Measurements from ENCODE around the gene TRPM8.

The TRPM8 gene

DNA sequence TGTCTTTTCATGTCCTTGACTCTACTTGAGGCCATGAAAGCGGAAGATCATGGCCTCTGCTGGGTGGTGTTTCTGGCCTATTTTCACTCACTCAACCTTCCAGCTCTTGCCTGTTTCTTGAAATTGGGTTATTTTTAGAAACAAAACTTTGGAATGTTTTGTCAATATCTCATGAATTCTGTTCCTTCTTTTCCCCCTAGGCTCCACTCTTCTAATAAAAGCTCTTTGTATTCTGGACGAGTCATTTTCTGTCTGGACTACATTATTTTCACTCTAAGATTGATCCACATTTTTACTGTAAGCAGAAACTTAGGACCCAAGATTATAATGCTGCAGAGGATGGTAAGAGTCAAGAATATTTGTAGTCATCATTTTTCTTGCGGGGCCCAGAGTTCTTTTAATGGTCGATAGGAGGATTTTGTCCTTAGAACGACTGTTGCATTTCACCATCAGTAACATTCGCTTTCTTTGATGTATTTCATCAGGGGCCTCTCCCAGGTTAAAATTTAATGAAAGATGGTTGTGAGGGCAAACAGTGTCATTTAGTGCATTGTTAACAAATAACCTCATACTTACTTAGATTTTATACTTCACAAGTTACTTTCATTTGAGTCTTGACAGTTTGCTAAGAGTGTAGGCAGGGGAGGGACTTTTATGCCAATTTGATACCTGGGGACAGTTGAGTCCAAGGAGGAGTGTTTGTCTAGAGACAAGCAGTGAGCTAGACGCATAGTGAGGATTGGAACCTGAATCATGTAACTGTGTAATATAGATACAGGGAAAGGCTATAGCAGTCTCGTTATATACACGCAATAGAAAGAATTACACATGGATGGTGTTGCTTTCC lies 64.6 kb downstream of the TRPM8 start:
- POLR2A ChIA-PET = no interaction called here
- Histone ChIP-seq H3K4me1 (ENCODE audit: control extremely low read depth in 1 of 4, control insufficient read depth in 4 of 4, insufficient read depth in 4 of 4, low read length in 3 of 4) (no peaks in the 10 kb centered on the region), H3K27ac (ENCODE audit: insufficient read depth in 1 of 2, low read depth in 1 of 2, low read length in 2 of 2, poor library complexity in 1 of 2, severe bottlenecking in 2 of 2) (no peak overlapping the region), H3K4me3 (ENCODE audit: control insufficient read depth in 1 of 7, extremely low read depth in 1 of 7, insufficient read depth in 4 of 7, low read depth in 2 of 7, low read length in 6 of 7) (no peak overlapping the region), H3K27me3 (replicated peaks in 2 of 5; ENCODE audit: control insufficient read depth in 4 of 5, insufficient read depth in 5 of 5, low read length in 4 of 5) (peaks cover 0 to 50% (median 15%) of the 10 kb centered on the region in 5 experiments), H3K9me3 (ENCODE audit: control extremely low read depth in 1 of 5, control insufficient read depth in 4 of 5, insufficient read depth in 2 of 5, low read depth in 1 of 5, low read length in 4 of 5) (no peaks in the 10 kb centered on the region), H3K36me3 (ENCODE audit: control insufficient read depth in 4 of 4, insufficient read depth in 4 of 4, low read length in 3 of 4) (no peaks in the 10 kb centered on the region)
- WGBS (ENCODE audit: insufficient coverage) = 98% methylated on average over 6 of the region's 9 CpGs
- CTCF ChIA-PET = no interaction called here
- no peak for DNase-seq

DNA sequence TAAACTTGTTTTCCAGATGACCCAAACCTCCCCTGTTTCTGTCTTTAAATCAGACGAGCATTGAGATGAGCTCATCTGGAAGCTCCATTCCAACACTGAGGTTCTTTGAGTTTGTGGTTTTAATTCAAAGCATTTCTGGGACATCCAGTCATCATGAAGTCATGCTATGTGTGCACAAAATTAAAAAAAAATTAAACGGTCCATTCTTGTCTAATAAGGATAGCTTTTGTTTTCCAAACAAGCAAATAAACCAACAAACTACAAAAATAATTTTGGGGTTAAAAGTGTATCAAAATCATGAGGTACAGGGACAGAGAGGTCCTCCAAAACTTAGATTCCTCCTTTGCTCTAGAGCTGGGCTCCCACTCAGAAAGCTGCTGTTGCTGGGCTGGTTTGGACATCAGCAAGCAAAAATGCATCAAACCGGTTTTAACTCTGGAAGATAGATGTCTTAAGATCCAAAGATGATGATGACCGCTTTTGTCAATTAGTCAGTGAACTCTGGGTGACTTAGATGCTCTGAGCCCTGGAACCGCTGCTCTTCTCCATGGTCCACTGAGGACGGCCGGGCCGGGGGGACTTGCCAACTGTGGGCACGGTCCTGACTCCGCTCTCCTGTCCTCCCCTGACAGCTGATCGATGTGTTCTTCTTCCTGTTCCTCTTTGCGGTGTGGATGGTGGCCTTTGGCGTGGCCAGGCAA lies 65.4 kb downstream of the TRPM8 start:
- Histone ChIP-seq H3K9me3 (ENCODE audit: control extremely low read depth in 1 of 5, control insufficient read depth in 4 of 5, insufficient read depth in 2 of 5, low read depth in 1 of 5, low read length in 4 of 5) (no peaks in the 10 kb centered on the region), H3K27ac (ENCODE audit: insufficient read depth in 1 of 2, low read depth in 1 of 2, low read length in 2 of 2, poor library complexity in 1 of 2, severe bottlenecking in 2 of 2) (no peak overlapping the region), H3K4me1 (ENCODE audit: control extremely low read depth in 1 of 4, control insufficient read depth in 4 of 4, insufficient read depth in 4 of 4, low read length in 3 of 4) (no peaks in the 10 kb centered on the region), H3K27me3 (replicated peaks in 2 of 5; ENCODE audit: control insufficient read depth in 4 of 5, insufficient read depth in 5 of 5, low read length in 4 of 5) (peaks cover 0 to 50% (median 15%) of the 10 kb centered on the region in 5 experiments), H3K4me3 (ENCODE audit: control insufficient read depth in 1 of 7, extremely low read depth in 1 of 7, insufficient read depth in 4 of 7, low read depth in 2 of 7, low read length in 6 of 7) (no peak overlapping the region), H3K36me3 (ENCODE audit: control insufficient read depth in 4 of 4, insufficient read depth in 4 of 4, low read length in 3 of 4) (no peaks in the 10 kb centered on the region)
- DNase-seq = no peak
- CTCF ChIA-PET = no interaction called here
- WGBS (ENCODE audit: insufficient coverage) = 90% methylated on average over 12 of the region's 13 CpGs
- POLR2A ChIA-PET = no interaction called here

DNA sequence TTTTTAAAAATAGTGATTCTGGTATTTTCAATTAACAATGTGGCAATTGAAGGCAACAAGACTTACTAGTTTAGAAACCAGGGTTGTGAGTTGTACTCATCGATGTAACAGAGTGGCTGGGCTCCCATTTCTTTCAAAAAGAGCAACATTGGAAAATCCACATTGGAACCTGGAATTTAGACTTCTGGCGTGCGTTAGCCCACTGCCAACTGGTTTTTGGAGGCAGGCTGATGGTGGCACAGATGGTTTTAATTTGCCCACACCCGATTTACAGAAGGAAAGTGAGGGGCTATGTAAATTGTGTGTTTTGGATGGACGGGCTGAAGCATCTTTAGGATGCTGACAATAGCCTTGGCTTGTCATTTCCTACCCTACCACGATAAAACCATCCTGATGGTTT lies 66.3 kb downstream of the TRPM8 start:
- H3K4me3 ChIP-seq (ENCODE audit: control insufficient read depth in 1 of 7, extremely low read depth in 1 of 7, insufficient read depth in 4 of 7, low read depth in 2 of 7, low read length in 6 of 7) = no peak overlapping the region
- H3K36me3 ChIP-seq (ENCODE audit: control insufficient read depth in 4 of 4, insufficient read depth in 4 of 4, low read length in 3 of 4) = no peaks in the 10 kb centered on the region
- CTCF ChIA-PET = no interaction called here
- peaks cover 0 to 55% (median 15%) of the 10 kb centered on the region in 5 experiments for H3K27me3 ChIP-seq (replicated peaks in 2 of 5; ENCODE audit: control insufficient read depth in 4 of 5, insufficient read depth in 5 of 5, low read length in 4 of 5)
- H3K9me3 ChIP-seq (ENCODE audit: control extremely low read depth in 1 of 5, control insufficient read depth in 4 of 5, insufficient read depth in 2 of 5, low read depth in 1 of 5, low read length in 4 of 5) = no peaks in the 10 kb centered on the region
- H3K27ac ChIP-seq (ENCODE audit: insufficient read depth in 1 of 2, low read depth in 1 of 2, low read length in 2 of 2, poor library complexity in 1 of 2, severe bottlenecking in 2 of 2) = no peak overlapping the region
- no peaks in the 10 kb centered on the region for H3K4me1 ChIP-seq (ENCODE audit: control extremely low read depth in 1 of 4, control insufficient read depth in 4 of 4, insufficient read depth in 4 of 4, low read length in 3 of 4)
- no peak for DNase-seq
- WGBS (ENCODE audit: insufficient coverage) = 89% methylated on average over 2 of the region's 6 CpGs
- POLR2A ChIA-PET = no interaction called here

DNA sequence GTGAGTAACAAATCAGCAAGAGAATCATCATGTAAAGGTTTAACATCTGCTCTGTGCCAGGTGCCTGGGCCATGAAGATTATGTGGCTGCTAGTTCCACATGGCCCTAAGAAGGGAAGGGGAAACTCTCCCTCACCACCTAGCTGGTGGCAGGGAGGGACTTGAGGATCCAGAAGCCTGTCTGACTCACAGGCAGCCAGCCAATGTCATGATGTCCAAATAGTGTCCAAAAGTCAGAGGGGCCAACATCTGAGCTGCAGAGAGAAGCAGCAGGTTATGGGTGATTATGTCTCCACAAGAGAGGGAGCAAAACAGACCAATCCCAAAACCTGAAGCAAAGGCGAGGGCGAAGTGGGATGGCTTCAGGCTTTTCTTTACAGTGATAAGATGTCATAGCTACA lies 71.4 kb downstream of the TRPM8 start:
- H3K4me1 ChIP-seq (ENCODE audit: control extremely low read depth in 1 of 4, control insufficient read depth in 4 of 4, insufficient read depth in 4 of 4, low read length in 3 of 4) = no peaks in the 10 kb centered on the region
- peaks cover 0 to 5% (median 0%) of the 10 kb centered on the region in 5 experiments for H3K9me3 ChIP-seq (ENCODE audit: control extremely low read depth in 1 of 5, control insufficient read depth in 4 of 5, insufficient read depth in 2 of 5, low read depth in 1 of 5, low read length in 4 of 5)
- no peak for DNase-seq
- H3K4me3 ChIP-seq (ENCODE audit: control insufficient read depth in 1 of 7, extremely low read depth in 1 of 7, insufficient read depth in 4 of 7, low read depth in 2 of 7, low read length in 6 of 7) = no peak overlapping the region
- no peak overlapping the region for H3K27ac ChIP-seq (ENCODE audit: insufficient read depth in 1 of 2, low read depth in 1 of 2, low read length in 2 of 2, poor library complexity in 1 of 2, severe bottlenecking in 2 of 2)
- ChIA-PET CTCF (no interaction called here), POLR2A (no interaction called here)
- WGBS (ENCODE audit: insufficient coverage) = no CpG with 5 or more reads among the region's 2 CpGs
- peaks cover 0 to 44% (median 8%) of the 10 kb centered on the region in 5 experiments for H3K27me3 ChIP-seq (replicated peaks in 2 of 5; ENCODE audit: control insufficient read depth in 4 of 5, insufficient read depth in 5 of 5, low read length in 4 of 5)
- no peaks in the 10 kb centered on the region for H3K36me3 ChIP-seq (ENCODE audit: control insufficient read depth in 4 of 4, insufficient read depth in 4 of 4, low read length in 3 of 4)

DNA sequence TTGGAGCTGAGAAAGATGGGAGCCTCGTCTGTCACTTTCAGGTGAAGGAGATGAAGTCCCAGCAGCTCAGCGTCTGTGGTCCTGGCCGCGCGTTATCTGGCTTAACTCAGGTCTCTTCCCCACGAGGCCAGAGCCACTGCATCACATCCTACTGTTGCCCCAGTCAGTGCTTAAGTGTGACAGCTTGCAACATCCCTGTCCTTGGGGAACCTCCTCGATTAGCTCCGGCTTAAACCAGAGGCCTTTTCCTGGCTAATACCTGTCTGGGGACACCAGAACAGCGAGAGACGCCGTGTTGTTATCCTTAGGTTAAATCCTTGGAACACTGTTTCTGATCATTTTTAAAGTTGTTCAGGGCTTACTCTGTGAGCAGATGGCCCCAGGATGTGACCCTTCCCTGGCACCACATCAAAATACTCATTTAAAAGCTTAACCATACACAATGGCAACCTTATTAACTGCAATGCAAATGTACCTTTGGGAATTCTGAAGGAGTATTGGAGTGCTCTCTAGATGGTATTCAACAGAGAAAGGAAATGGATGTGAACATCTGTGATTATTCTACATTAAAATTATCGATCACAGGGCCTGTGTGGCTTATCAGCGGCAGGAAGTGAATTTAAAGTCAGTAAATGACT lies 72.2 kb downstream of the TRPM8 start:
- H3K27ac ChIP-seq (ENCODE audit: insufficient read depth in 1 of 2, low read depth in 1 of 2, low read length in 2 of 2, poor library complexity in 1 of 2, severe bottlenecking in 2 of 2) = no peak overlapping the region
- no peaks in the 10 kb centered on the region for H3K4me1 ChIP-seq (ENCODE audit: control extremely low read depth in 1 of 4, control insufficient read depth in 4 of 4, insufficient read depth in 4 of 4, low read length in 3 of 4)
- H3K36me3 ChIP-seq (ENCODE audit: control insufficient read depth in 4 of 4, insufficient read depth in 4 of 4, low read length in 3 of 4) = no peaks in the 10 kb centered on the region
- H3K27me3 ChIP-seq (replicated peaks in 2 of 5; ENCODE audit: control insufficient read depth in 4 of 5, insufficient read depth in 5 of 5, low read length in 4 of 5) = peaks cover 0 to 39% (median 6%) of the 10 kb centered on the region in 5 experiments
- H3K9me3 ChIP-seq (ENCODE audit: control extremely low read depth in 1 of 5, control insufficient read depth in 4 of 5, insufficient read depth in 2 of 5, low read depth in 1 of 5, low read length in 4 of 5) = peaks cover 0 to 5% (median 0%) of the 10 kb centered on the region in 5 experiments
- ChIA-PET CTCF (no interaction called here), POLR2A (no interaction called here)
- no peak for DNase-seq
- 94% methylated on average over 12 of the region's 13 CpGs for WGBS (ENCODE audit: insufficient coverage)
- no peak overlapping the region for H3K4me3 ChIP-seq (ENCODE audit: control insufficient read depth in 1 of 7, extremely low read depth in 1 of 7, insufficient read depth in 4 of 7, low read depth in 2 of 7, low read length in 6 of 7)

DNA sequence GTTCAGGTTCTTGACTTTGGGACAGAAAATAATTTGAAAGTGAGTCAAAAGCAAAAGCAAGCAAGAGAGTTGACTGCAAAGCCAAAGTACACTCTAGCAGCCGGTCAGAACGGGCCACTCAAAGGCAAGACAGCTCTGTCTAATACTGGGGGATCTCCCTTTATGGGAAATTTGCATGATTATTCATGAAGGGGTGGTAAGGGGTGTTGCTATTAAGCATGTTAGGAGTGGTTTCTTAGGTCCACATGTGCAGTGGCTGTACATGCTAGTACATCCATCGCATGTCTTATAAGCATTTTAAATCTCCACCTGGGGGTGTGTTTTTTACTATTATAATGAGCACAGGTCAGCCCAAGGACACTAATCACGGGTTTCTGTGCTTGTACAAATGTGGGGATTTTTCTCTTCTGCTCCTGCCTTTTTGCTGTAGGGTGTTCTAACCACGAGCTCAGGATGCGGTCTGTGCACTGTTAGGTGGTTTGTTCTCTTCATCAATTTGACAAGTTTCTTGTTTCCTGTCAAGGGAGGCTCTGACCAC lies 73.2 kb downstream of the TRPM8 start:
- no peaks in the 10 kb centered on the region for H3K4me1 ChIP-seq (ENCODE audit: control extremely low read depth in 1 of 4, control insufficient read depth in 4 of 4, insufficient read depth in 4 of 4, low read length in 3 of 4)
- H3K4me3 ChIP-seq (ENCODE audit: control insufficient read depth in 1 of 7, extremely low read depth in 1 of 7, insufficient read depth in 4 of 7, low read depth in 2 of 7, low read length in 6 of 7) = no peak overlapping the region
- CTCF ChIA-PET = no interaction called here
- 80% methylated on average over 5 of the region's 6 CpGs for WGBS (ENCODE audit: insufficient coverage)
- DNase-seq = peak in 1 of 3 donors; percentile 6
- H3K27ac ChIP-seq (ENCODE audit: insufficient read depth in 1 of 2, low read depth in 1 of 2, low read length in 2 of 2, poor library complexity in 1 of 2, severe bottlenecking in 2 of 2) = no peak overlapping the region
- H3K36me3 ChIP-seq (ENCODE audit: control insufficient read depth in 4 of 4, insufficient read depth in 4 of 4, low read length in 3 of 4) = no peaks in the 10 kb centered on the region
- peaks cover 0 to 5% (median 0%) of the 10 kb centered on the region in 5 experiments for H3K9me3 ChIP-seq (ENCODE audit: control extremely low read depth in 1 of 5, control insufficient read depth in 4 of 5, insufficient read depth in 2 of 5, low read depth in 1 of 5, low read length in 4 of 5)
- POLR2A ChIA-PET = no interaction called here
- H3K27me3 ChIP-seq (replicated peaks in 2 of 5; ENCODE audit: control insufficient read depth in 4 of 5, insufficient read depth in 5 of 5, low read length in 4 of 5) = peaks cover 0 to 35% (median 6%) of the 10 kb centered on the region in 5 experiments

All from common myeloid progenitor, CD34-positive (primary cell).